ENCODE results near the gene INTS6.

DNA sequence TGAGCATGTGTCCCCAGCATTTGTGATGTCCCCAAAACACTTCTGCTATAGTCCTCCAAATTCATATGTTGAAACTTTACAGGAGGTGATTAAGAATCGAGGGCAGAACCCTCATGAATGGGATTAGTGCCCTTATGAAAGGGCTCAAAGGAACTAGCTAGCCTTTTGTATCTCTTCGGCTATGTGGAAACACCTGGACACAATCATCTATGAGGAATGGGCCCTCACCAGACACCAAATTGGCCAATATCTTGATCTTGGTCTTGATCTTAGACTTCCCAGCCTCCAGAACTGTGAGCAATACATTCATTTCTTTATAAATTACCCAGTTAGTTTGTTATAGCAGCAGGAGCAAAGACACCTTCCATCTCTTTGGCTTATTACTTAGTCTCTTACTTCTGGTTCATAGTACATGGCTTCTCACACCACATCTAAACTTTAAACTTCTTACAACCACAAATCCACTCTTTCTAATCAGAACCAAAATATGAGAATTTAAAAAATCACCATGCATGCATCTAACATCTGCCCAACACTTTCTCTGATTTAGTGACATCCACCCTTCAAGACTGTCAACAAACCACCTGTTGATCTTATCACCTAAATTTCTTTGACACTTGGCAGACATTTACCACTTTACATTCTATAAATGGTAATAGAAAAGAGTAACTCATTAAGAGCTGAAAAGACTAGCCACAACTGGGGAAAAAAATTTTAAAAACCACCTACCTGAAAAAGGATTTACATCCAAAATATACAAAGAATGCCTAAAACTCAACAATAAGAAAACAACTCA, 120.1 kb downstream of the INTS6 start:
- TF ChIP-seq, protein P1, sequence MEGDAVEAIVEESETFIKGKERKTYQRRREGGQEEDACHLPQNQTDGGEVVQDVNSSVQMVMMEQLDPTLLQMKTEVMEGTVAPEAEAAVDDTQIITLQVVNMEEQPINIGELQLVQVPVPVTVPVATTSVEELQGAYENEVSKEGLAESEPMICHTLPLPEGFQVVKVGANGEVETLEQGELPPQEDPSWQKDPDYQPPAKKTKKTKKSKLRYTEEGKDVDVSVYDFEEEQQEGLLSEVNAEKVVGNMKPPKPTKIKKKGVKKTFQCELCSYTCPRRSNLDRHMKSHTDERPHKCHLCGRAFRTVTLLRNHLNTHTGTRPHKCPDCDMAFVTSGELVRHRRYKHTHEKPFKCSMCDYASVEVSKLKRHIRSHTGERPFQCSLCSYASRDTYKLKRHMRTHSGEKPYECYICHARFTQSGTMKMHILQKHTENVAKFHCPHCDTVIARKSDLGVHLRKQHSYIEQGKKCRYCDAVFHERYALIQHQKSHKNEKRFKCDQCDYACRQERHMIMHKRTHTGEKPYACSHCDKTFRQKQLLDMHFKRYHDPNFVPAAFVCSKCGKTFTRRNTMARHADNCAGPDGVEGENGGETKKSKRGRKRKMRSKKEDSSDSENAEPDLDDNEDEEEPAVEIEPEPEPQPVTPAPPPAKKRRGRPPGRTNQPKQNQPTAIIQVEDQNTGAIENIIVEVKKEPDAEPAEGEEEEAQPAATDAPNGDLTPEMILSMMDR (conservative IDR thresholded peaks at IDR 0.05; ENCODE audit: low read length) = no peak
- TF ChIP-seq EZH2phosphoT487 (IDR thresholded peaks at IDR 0.05; ENCODE audit: borderline replicate concordance, low read depth, low read length) = no peak

All from OCI-LY7 (cell line).